Natural killer cell (primary cell): ENCODE results near the gene LYPLAL1. TPM values are rescaled to one million over a fixed set of nuclear protein-coding genes. Genes with fewer than 3 reads are reported as not detected.
A peak's percentile ranks its signal among the peaks of the same experiment; 100 is the strongest.

ENCODE experiments used
- ATAC-seq, 3 donors: fragments of 150-1000 bp in 2 of 3; fragments of 200-7000 bp in 1 of 3; cut with Tn5 transposase; 1 replicate in 1 of 3; 2 replicates in 2 of 3; pipeline ENCODE4 v1.10.0; 2021; ENCODE audit warnings: mild to moderate bottlenecking in 2 of 3, moderate library complexity in 2 of 3
- DNase-seq, 2 donors: peaks; one replicate each; pipeline versions ENCODE4 v3.0.0 to v3.0.0-alpha.2; 2013 to 2021; ENCODE audit warnings: mixed read lengths in 1 of 2
- H3K27ac ChIP-seq: one replicate; pipeline ENCODE4 v1.5.1; 2013; ENCODE audit warnings: mild to moderate bottlenecking, low read length
- H3K27me3 ChIP-seq: one replicate; pipeline ENCODE4 v1.6.1; 2013; ENCODE audit warnings: low read length; ENCODE audit not compliant: control insufficient read depth, insufficient read depth
- H3K36me3 ChIP-seq: one replicate; pipeline ENCODE4 v1.6.1; 2013; ENCODE audit warnings: low read length; ENCODE audit not compliant: control insufficient read depth, insufficient read depth
- H3K4me1 ChIP-seq: one replicate; pipeline ENCODE4 v1.6.1; 2013; ENCODE audit warnings: low read length; ENCODE audit not compliant: control insufficient read depth, insufficient read depth
- H3K4me3 ChIP-seq: one replicate; pipeline ENCODE4 v1.5.1; 2013; ENCODE audit warnings: low read length
- H3K9me3 ChIP-seq: one replicate; pipeline ENCODE4 v1.6.1; 2013; ENCODE audit warnings: low read length; ENCODE audit not compliant: control insufficient read depth, insufficient read depth
- H3K27ac Mint-ChIP-seq, 2 donors: one replicate each; pipeline ENCODE4 v1.8.0; 2022; ENCODE audit warnings: mild to moderate bottlenecking in 2 of 2, mixed read lengths in 2 of 2, moderate library complexity in 1 of 2
- H3K27me3 Mint-ChIP-seq, 2 donors: one replicate each; pipeline ENCODE4 v1.8.0; 2022; ENCODE audit warnings: low read depth in 2 of 2, mixed read lengths in 2 of 2
- H3K36me3 Mint-ChIP-seq: one replicate; pipeline ENCODE4 v1.8.0; 2022; ENCODE audit warnings: mixed read lengths
- H3K4me1 Mint-ChIP-seq, 2 donors: one replicate each; pipeline ENCODE4 v1.8.0; 2022; ENCODE audit warnings: mixed read lengths in 2 of 2
- H3K4me3 Mint-ChIP-seq: one replicate; pipeline ENCODE4 v1.8.0; 2022; ENCODE audit warnings: mild to moderate bottlenecking, moderate library complexity, mixed read lengths
- H3K9me3 Mint-ChIP-seq, 2 donors: one replicate each; pipeline ENCODE4 v1.8.0; 2022; ENCODE audit warnings: mixed read lengths in 2 of 2
- CTCF ChIP-seq: fragments of 200-600 bp; IDR thresholded peaks from one replicate; pipeline ENCODE4 v1.8.0; 2022; ENCODE audit warnings: antibody characterized with exemption
- WGBS: methylation state at CpG from one replicate; pipeline ENCODE4 v1.1.7; 2013; ENCODE audit warnings: missing lambda C conversion rate; ENCODE audit not compliant: insufficient coverage; 5-methylcytosine and 5-hydroxymethylcytosine counted together
- intact Hi-C: fragments of 100-400 bp; cut with micrococcal nuclease; formaldehyde crosslinking; loops from one replicate; pipeline ENCODE4 v1.14.2; 2022
- total RNA-seq, 4 donors: library from RNA; stranded (reverse); fragments of 120-200 nt in 1 of 4; gene quantifications; one replicate each; pipeline versions ENCODE4 v1.2.3 to v1.2.4, GENCODE V29; 2013 to 2022

The LYPLAL1 gene
- total RNA-seq, 3 donors from 2014 or later (not counting 1 experiment from before 2014, with no cell fraction given), result 13.1 to 18.3 (median 15.9) TPM

GRCh38 chr1:219172821-219173220 lies 857 bp upstream of the LYPLAL1 start:
- Histone ChIP-seq H3K27ac (no peak overlapping the region), H3K27me3 (no peaks in the 10 kb centered on the region), H3K36me3 (no peaks in the 10 kb centered on the region), H3K4me3 (no peak overlapping the region), H3K4me1 (peaks cover 8% of the 10 kb centered on the region), H3K9me3 (no peaks in the 10 kb centered on the region)
- intact Hi-C loops, result no loop called here
- Mint-ChIP-seq H3K27ac (peak overlapping the region in 1 of 2 donors; percentile 91), H3K4me3 (peak overlapping the region; percentile 97), H3K36me3 (no peaks in the 10 kb centered on the region), H3K9me3 (no peaks in the 10 kb centered on the region), H3K27me3 (peaks cover 0 to 6% of the 10 kb centered on the region in 2 donors), H3K4me1 (peaks cover 32 to 41% of the 10 kb centered on the region in 2 donors)
- no peak for TF ChIP-seq CTCF
- 100% methylated on average over 1 of the region's 2 CpGs for WGBS
- ATAC-seq, result no peak
- peak in 1 of 2 donors; percentile 5 for DNase-seq

DNA sequence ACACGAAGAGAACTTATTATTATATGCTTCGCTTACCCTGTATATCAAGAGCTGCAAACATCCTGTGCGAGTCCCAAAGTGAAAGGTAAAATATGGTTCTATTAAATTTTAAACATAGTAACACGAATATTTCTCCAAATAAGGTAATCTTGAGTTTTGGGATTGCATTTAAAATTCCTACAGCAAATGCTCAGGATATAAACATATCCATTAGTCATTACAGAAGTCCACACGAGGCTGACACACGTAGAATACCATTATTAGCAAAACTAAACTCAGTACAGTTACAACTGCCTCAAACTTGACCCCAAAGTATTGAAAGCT lies 282 bp upstream of the LYPLAL1 start:
- ATAC-seq (no peak), DNase-seq (no peak)
- peaks cover 8% of the 10 kb centered on the region for H3K4me1 ChIP-seq
- no peaks in the 10 kb centered on the region for H3K9me3 ChIP-seq
- H3K4me3 Mint-ChIP-seq, result peak overlapping the region; percentile 97
- H3K4me3 ChIP-seq, result peak overlapping the region; percentile 74
- peak overlapping the region; percentile 75 for H3K27ac ChIP-seq
- peaks cover 32 to 44% of the 10 kb centered on the region in 2 donors for H3K4me1 Mint-ChIP-seq
- H3K27me3 Mint-ChIP-seq, result peaks cover 0 to 4% of the 10 kb centered on the region in 2 donors
- intact Hi-C loops, result no loop called here
- 13% methylated on average over 3 of the region's 6 CpGs for WGBS
- no peaks in the 10 kb centered on the region for H3K36me3 ChIP-seq
- no peak for TF ChIP-seq CTCF
- H3K27me3 ChIP-seq, result no peaks in the 10 kb centered on the region
- H3K36me3 Mint-ChIP-seq, result no peaks in the 10 kb centered on the region
- peak overlapping the region; percentile 91 to 97 for H3K27ac Mint-ChIP-seq
- H3K9me3 Mint-ChIP-seq, result no peaks in the 10 kb centered on the region

GRCh38 chr1:219174460-219175211 lies 958 bp downstream of the LYPLAL1 start:
- 40% methylated on average over 11 of the region's 11 CpGs for WGBS
- peaks cover 4% of the 10 kb centered on the region for H3K36me3 ChIP-seq

More at GRCh38 chr1:219174460-219175211, 958 bp downstream of the LYPLAL1 start:
- intact Hi-C loops, result no loop called here
- TF ChIP-seq CTCF, result no peak
- DNase-seq (peak in 1 of 2 donors; percentile 54), ATAC-seq (no peak)
- Histone ChIP-seq H3K27me3 (no peaks in the 10 kb centered on the region), H3K4me1 (peaks cover 8% of the 10 kb centered on the region), H3K4me3 (peak overlapping the region; percentile 74), H3K27ac (peak overlapping the region; percentile 75), H3K9me3 (no peaks in the 10 kb centered on the region)
- no peaks in the 10 kb centered on the region for H3K36me3 Mint-ChIP-seq
- H3K27me3 Mint-ChIP-seq, result no peaks in the 10 kb centered on the region
- peaks cover 32 to 44% of the 10 kb centered on the region in 2 donors for H3K4me1 Mint-ChIP-seq
- H3K9me3 Mint-ChIP-seq, result no peaks in the 10 kb centered on the region
- H3K27ac Mint-ChIP-seq, result peak overlapping the region; percentile 91 to 97
- peak overlapping the region; percentile 97 for H3K4me3 Mint-ChIP-seq
